DOHH2 (cell line): ENCODE data around the gene SLC2A9.

Experiments used
- EZH2phosphoT487 ChIP-seq: fragments of 200-600 bp; sonication (generic); IDR thresholded peaks from 2 replicates; pipeline ENCODE4 v1.6.1; 2017; ENCODE audit warnings: borderline replicate concordance, mild to moderate bottlenecking, antibody characterized with exemption, low read length, moderate library complexity, mixed read lengths
- TF ChIP-seq, protein P1 (sequence below): fragments of 200-600 bp; sonication (generic); IDR thresholded peaks from one replicate; pipeline ENCODE4 v1.5.1; 2014; ENCODE audit warnings: antibody characterized with exemption, mild to moderate bottlenecking, low read depth, low read length; ENCODE audit not compliant: poor library complexity, severe bottlenecking

- TF ChIP-seq, protein P1, sequence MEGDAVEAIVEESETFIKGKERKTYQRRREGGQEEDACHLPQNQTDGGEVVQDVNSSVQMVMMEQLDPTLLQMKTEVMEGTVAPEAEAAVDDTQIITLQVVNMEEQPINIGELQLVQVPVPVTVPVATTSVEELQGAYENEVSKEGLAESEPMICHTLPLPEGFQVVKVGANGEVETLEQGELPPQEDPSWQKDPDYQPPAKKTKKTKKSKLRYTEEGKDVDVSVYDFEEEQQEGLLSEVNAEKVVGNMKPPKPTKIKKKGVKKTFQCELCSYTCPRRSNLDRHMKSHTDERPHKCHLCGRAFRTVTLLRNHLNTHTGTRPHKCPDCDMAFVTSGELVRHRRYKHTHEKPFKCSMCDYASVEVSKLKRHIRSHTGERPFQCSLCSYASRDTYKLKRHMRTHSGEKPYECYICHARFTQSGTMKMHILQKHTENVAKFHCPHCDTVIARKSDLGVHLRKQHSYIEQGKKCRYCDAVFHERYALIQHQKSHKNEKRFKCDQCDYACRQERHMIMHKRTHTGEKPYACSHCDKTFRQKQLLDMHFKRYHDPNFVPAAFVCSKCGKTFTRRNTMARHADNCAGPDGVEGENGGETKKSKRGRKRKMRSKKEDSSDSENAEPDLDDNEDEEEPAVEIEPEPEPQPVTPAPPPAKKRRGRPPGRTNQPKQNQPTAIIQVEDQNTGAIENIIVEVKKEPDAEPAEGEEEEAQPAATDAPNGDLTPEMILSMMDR: no peak
- TF ChIP-seq EZH2phosphoT487: no peak
Observed at GRCh38 chr4:9849538-9849920, 171.8 kb downstream of the SLC2A9 start.
